NOMO-1 treated with DMSO at 0.1 percent for 48 hours (cell line): Measurements from ENCODE around the gene MAP2K5.
"Not testable (repeated sequence)": the region's sequence is repeated elsewhere in the genome, so short reads cannot be mapped to it uniquely, and the experiment has no call there.

Experiments
- DNase-seq: peaks from one replicate; lab custom pipeline; 2025; ENCODE audit not compliant: unreplicated experiment; lab: John Stamatoyannopoulos, UW

MAP2K5 gene

GRCh38 chr15:67652586-67652985 lies 110.1 kb downstream of the MAP2K5 start:
- DNase-seq: no peak

- no peak for DNase-seq
Measured at GRCh38 chr15:67660446-67660845, 117.9 kb downstream of the MAP2K5 start.

GRCh38 chr15:67660874-67661606 lies 118.5 kb downstream of the MAP2K5 start:
- DNase-seq: no peak

GRCh38 chr15:67670647-67671305 lies 128.3 kb downstream of the MAP2K5 start:
- no peak for DNase-seq

- DNase-seq: not testable (repeated sequence)
Measured at GRCh38 chr15:67672834-67673233, 130.3 kb downstream of the MAP2K5 start.

- DNase-seq: no peak
Measured at GRCh38 chr15:67674983-67675382, 132.5 kb downstream of the MAP2K5 start.

GRCh38 chr15:67678089-67678488 lies 135.6 kb downstream of the MAP2K5 start:
- DNase-seq: no peak

GRCh38 chr15:67678993-67679392 lies 136.5 kb downstream of the MAP2K5 start:
- DNase-seq: no peak

GRCh38 chr15:67680641-67681040 lies 138.1 kb downstream of the MAP2K5 start:
- DNase-seq: peak; percentile 28

GRCh38 chr15:67685008-67685599 lies 142.6 kb downstream of the MAP2K5 start:
- peak; percentile 27 for DNase-seq

GRCh38 chr15:67685716-67686115 lies 143.2 kb downstream of the MAP2K5 start:
- no peak for DNase-seq

- DNase-seq: no peak
Measured at GRCh38 chr15:67690936-67691335, 148.4 kb downstream of the MAP2K5 start.

- no peak for DNase-seq
Measured at GRCh38 chr15:67691450-67691849, 148.9 kb downstream of the MAP2K5 start.

- DNase-seq: no peak
Measured at GRCh38 chr15:67692573-67692972, 150.1 kb downstream of the MAP2K5 start.

- DNase-seq: no peak
Measured at GRCh38 chr15:67696087-67696486, 153.6 kb downstream of the MAP2K5 start.

- no peak for DNase-seq
Measured at GRCh38 chr15:67700023-67700422, 157.5 kb downstream of the MAP2K5 start.

GRCh38 chr15:67701669-67702068 lies 159.2 kb downstream of the MAP2K5 start:
- no peak for DNase-seq

GRCh38 chr15:67707520-67708283 lies 165.2 kb downstream of the MAP2K5 start:
- DNase-seq: no peak

GRCh38 chr15:67708500-67708899 lies 166.0 kb downstream of the MAP2K5 start:
- no peak for DNase-seq

GRCh38 chr15:67715170-67715569 lies 172.7 kb downstream of the MAP2K5 start:
- no peak for DNase-seq

GRCh38 chr15:67716171-67716570 lies 173.7 kb downstream of the MAP2K5 start:
- DNase-seq: no peak
